ENCODE measurements around the gene GYG2. TPM values are rescaled to one million over a fixed set of nuclear protein-coding genes. Genes with fewer than 3 reads are reported as not detected.

GYG2 gene
- total and polyA plus RNA-seq, 2 donors (not counting 3 experiments of a cell fraction or from before 2014, with no cell fraction given): 0.12 to 0.22 TPM

- TF ChIP-seq GATA2 (IDR thresholded peaks at IDR 0.05; ENCODE audit: insufficient read depth, insufficient read length, low read depth, low read length) (no peak), POLR2AphosphoS5 (IDR thresholded peaks at IDR 0.05; ENCODE audit: insufficient read depth, low read depth, low read length) (no peak), POLR2A (IDR thresholded peaks at IDR 0.05; ENCODE audit: low read depth, low read length) (no peak), EZH2 (IDR thresholded peaks at IDR 0.05; ENCODE audit: borderline replicate concordance, low read depth, low read length, severe bottlenecking) (no peak), FOS (IDR thresholded peaks at IDR 0.05; ENCODE audit: borderline replicate concordance, insufficient read depth, low read length) (no peak), MYC (IDR thresholded peaks at IDR 0.05; ENCODE audit: low read depth, low read length) (no peak), JUN (IDR thresholded peaks at IDR 0.05; ENCODE audit: borderline replicate concordance, insufficient read depth, insufficient read length, low read depth) (no peak)
- TF ChIP-seq, protein P1, sequence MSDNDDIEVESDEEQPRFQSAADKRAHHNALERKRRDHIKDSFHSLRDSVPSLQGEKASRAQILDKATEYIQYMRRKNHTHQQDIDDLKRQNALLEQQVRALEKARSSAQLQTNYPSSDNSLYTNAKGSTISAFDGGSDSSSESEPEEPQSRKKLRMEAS (IDR thresholded peaks at IDR 0.05; ENCODE audit: insufficient read depth, insufficient read length): no peak
- TF ChIP-seq, protein P2, sequence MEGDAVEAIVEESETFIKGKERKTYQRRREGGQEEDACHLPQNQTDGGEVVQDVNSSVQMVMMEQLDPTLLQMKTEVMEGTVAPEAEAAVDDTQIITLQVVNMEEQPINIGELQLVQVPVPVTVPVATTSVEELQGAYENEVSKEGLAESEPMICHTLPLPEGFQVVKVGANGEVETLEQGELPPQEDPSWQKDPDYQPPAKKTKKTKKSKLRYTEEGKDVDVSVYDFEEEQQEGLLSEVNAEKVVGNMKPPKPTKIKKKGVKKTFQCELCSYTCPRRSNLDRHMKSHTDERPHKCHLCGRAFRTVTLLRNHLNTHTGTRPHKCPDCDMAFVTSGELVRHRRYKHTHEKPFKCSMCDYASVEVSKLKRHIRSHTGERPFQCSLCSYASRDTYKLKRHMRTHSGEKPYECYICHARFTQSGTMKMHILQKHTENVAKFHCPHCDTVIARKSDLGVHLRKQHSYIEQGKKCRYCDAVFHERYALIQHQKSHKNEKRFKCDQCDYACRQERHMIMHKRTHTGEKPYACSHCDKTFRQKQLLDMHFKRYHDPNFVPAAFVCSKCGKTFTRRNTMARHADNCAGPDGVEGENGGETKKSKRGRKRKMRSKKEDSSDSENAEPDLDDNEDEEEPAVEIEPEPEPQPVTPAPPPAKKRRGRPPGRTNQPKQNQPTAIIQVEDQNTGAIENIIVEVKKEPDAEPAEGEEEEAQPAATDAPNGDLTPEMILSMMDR (IDR thresholded peaks at IDR 0.05; ENCODE audit: extremely low read depth in 1 of 2, insufficient read depth in 1 of 2, low read depth in 1 of 2, low read length in 2 of 2): no peak
- intact Hi-C loops (cut with micrococcal nuclease): no loop called here
- POLR2A ChIA-PET: no interaction called here
These were observed 46.0 kb upstream of the GYG2 start for GRCh38 chrX:2782778-2783177.

More at GRCh38 chrX:2782778-2783177, 46.0 kb upstream of the GYG2 start:
- H3K4me2 ChIP-seq (ENCODE audit: insufficient read depth, low read length): no peak overlapping the region
- no peak overlapping the region for H3K27ac ChIP-seq (ENCODE audit: insufficient read depth, low read depth, low read length)
- DNase-seq (ENCODE audit: low read depth, low spot score) (no peak), FAIRE-seq (no peak)
- H3K4me1 ChIP-seq (ENCODE audit: control insufficient read depth, extremely low read depth, insufficient read depth, low read length): no peaks in the 10 kb centered on the region
- H3K36me3 ChIP-seq (ENCODE audit: control insufficient read depth in 2 of 2, extremely low read depth in 1 of 2, insufficient read depth in 2 of 2, low read length in 2 of 2): no peaks in the 10 kb centered on the region
- no peak overlapping the region for H3K4me3 ChIP-seq (replicated peaks in 1 of 3; ENCODE audit: insufficient read depth in 1 of 3, low read depth in 1 of 3, low read length in 3 of 3)
- H3K9ac ChIP-seq (replicated peaks; ENCODE audit: extremely low read depth, insufficient read depth, low read length): no peak overlapping the region
- H4K20me1 ChIP-seq (replicated peaks; ENCODE audit: control insufficient read depth, extremely low read depth, insufficient read depth, low read length): no peaks in the 10 kb centered on the region
- BruUV-seq (replicated peaks): no TSS peak
- dilution Hi-C loops (cut with MboI; ENCODE audit: extremely low pct_ligation_motif_present, low sequenced_read_pairs): no loop called here
- peaks cover under 1 to 2% of the 10 kb centered on the region in 2 experiments for H3K27me3 ChIP-seq (ENCODE audit: control insufficient read depth in 2 of 2, insufficient read depth in 2 of 2, low read length in 2 of 2)
- H3K79me2 ChIP-seq (ENCODE audit: control insufficient read depth, insufficient read depth, low read length): no peaks in the 10 kb centered on the region
- no peak overlapping the region for H2AFZ ChIP-seq (ENCODE audit: low read depth, low read length)
- no peaks in the 10 kb centered on the region for H3K9me3 ChIP-seq (replicated peaks; ENCODE audit: control insufficient read depth, insufficient read depth, low read length)
- CTCF ChIA-PET: no interaction called here
- no peaks in the 10 kb centered on the region for H3K9me1 ChIP-seq (replicated peaks; ENCODE audit: control insufficient read depth, extremely low read depth, insufficient read depth, low read length)
